CD4-positive, alpha-beta T cell treated with Interleukin-15 for 4 hours (primary cell): Measurements from ENCODE around the gene FECH.
A peak's percentile ranks its signal among the peaks of the same experiment; 100 is the strongest.

Source experiments
- DNase-seq: peaks from one replicate; pipeline ENCODE4 v3.0.0-alpha.2; 2020; ENCODE audit warnings: low spot score

FECH gene

GRCh38 chr18:57581301-57581934, 5.1 kb downstream of the FECH start:
- no peak for DNase-seq

DNA sequence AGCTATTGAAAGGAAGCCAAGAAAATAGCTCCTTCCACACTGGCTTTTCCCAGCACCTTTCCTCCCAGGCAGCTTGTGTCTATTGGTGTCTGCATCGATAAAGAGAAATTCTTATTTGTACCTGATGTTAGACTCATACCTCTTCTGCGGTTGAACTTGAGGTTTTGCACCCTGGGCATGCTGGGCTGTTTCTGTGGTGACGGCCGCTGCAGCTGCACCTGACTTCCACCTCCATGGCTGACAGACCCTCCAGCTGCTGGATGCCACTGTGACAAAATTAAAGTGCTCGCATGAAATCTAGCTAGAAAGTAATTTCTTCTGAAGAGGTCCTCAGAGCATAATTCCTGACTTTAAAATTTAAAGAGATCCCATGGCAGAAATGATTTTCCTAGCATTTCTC, 6.6 kb downstream of the FECH start:
- no peak for DNase-seq

DNA sequence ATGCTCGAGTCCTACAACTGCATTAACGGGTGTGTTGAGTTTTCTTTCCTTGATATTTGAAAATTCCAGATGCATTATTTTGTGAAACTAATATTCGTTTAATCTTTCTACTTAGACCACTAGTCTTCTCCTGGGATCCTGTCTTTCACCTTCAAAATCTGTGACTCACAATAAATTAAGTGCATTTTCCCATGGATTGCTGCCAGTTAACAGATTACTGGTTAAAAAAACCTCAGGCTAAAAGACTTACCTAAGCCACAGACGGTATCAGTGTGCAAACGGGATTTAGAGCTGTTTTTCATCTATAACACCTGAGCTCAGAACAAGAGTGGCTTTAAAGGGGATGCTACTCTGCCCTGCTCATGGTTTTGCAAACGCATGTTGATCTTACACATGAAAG, 10.2 kb downstream of the FECH start:
- no peak for DNase-seq

GRCh38 chr18:57575542-57575941, 11.0 kb downstream of the FECH start:
- no peak for DNase-seq

DNA sequence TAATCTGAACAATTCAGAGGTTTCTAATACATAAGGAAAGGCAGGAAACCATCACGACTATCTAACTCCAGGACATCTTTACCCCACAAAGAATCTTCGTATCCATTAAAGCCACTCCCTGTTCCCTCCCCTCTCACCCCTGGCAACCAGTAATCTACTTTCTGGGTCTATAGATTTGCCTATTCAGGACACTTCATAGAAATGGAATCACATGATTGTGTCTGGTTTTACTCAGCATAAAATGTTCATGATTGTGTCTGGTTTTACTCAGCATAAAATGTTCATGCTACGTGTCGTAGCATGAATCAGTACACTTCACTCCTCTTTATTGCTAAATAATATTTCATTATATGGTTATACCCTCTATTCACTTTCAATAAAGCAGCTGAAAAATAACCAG, 11.6 kb downstream of the FECH start:
- DNase-seq = no peak

DNA sequence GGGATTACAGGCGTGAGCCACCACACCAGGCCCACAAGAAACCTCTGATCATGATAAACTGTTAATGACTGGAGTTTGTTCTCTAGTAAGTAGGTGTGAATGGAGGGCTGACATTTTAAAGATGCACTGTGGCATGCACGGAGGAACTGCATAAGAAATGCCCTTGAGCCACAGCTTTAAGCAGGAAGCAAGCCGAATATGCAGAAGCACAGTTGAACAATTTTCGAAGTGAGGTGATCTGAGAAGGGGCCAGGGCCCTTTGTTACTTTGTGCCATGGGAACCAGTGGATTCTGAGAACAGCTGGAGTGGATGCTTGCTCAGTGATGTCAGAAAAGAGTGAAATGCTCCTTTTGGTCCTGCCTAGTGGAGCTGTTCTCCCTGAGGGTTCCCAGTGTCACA, 16.3 kb downstream of the FECH start:
- no peak for DNase-seq

GRCh38 chr18:57569133-57569532, 17.4 kb downstream of the FECH start:
- no peak for DNase-seq

GRCh38 chr18:57561728-57562423, 24.6 kb downstream of the FECH start:
- DNase-seq = peak; percentile 51

DNA sequence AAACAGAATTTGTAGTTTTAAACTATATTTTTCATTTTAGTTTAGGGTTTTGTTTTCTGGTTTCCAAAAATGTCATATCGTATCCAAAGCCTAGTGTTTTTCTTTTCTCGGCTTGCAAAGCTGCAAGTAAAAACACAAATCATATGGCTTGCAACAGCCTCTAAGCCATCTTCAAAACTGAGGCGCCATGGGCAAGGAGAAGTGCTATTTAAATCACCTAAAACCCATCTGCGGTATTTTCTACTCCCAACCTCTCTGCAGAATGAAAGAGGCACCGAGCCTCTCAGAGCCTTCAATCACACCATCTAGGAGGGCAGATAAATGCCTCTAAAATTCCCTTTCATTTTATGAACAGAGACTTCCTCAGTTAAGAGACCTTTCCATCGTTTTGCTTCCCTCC, 25.2 kb downstream of the FECH start:
- no peak for DNase-seq

DNA sequence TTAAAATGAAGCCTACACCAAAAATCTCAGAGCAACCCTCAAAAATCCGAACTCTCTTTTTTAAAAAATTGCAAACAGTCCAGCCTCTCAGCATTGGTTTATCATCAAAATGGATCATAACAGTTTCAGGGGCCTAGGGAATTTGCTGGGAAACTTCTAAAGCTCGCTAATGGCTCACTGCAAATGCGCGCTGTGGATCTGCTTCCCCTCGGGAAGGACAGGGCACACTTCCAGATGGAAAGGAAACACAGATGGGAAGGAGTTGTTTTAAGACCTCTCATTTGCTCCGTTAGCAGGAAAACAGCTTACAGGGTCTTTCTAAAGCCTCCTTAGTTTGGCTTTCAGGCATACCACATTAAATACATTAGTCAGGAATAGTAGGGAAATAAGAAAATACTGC, 27.2 kb downstream of the FECH start:
- no peak for DNase-seq

DNA sequence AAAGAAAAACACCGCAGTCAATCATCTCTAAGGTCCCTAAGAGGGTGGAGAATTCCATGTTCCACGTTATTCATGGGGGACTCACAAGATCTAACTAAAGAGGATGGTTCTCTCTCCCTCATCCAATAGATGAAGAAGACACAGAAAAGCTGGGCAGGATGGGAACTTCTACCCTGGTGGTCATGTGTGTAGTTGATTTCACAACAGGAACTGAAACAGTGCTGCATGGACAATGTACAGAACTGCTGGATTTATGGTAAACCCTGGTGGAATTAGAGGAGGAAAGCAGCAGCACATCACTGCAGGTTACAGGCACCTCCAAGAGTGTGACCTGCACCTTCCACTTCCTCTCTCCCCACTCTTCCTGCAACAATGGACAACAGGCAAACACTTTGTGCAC, 31.4 kb downstream of the FECH start:
- DNase-seq = no peak

DNA sequence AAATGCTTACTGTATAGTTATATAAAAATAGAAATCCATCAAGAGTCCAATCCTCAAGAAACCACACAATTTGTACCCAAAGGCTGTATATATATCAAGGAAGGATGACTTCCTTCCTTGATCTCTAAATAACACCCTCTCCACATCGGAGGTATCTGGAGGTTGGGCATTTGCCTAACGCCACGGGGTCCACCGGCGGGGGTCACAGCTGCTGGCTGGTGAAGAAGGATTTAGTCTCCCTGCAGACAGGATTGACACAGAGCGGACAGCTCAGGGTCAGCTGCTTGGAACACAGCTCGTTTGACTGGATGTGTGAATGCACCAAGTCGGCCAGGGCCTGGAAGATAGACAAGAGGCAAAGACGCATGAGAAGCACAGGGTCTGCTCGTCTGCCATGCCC, 36.0 kb downstream of the FECH start:
- DNase-seq = no peak

DNA sequence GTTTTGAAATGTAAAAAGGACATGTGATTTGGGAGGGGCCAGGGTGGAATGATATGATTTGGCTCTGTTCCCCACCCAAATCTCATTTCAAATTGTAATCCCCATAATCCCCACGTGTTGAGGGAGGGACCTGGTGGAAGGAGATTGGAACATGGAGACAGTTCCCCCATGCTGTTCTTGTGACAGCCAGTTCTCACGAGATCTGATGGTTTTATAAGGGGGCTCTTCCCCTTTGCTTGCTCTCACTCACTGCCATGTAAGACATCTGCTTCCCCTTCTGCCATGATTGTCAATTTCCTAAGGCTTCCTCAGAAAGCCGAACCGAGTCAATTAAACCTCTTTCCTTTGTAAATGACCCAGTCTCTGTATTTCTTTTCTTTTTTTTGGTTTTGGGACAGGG, 39.2 kb downstream of the FECH start:
- no peak for DNase-seq

- DNase-seq = no peak
These were observed 41.4 kb downstream of the FECH start for GRCh38 chr18:57544936-57545660.

- no peak for DNase-seq
These were observed 42.9 kb downstream of the FECH start for GRCh38 chr18:57543560-57543959.

GRCh38 chr18:57542812-57543427, 43.6 kb downstream of the FECH start:
- DNase-seq = no peak

GRCh38 chr18:57542126-57542525, 44.4 kb downstream of the FECH start:
- no peak for DNase-seq

- DNase-seq = no peak
These were observed 46.8 kb downstream of the FECH start for GRCh38 chr18:57539702-57540101.

DNA sequence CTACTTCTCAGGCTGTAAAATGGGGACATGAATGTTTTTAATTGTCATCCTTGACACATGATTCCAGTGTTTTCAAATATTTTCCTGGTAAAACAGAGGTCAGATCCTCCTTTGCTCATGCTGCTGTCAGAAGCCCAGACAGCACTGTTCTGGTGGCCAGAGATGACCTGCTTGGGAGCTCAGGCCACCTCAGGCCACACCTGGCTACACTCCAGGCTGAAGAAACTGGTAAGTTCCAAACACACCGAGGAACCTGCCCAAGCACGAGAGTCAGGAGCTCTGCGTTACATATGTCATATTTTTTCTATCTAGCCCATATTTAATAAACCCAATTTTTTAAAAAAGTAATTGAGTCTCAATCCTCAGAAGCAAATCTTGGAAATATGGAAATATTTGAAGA, 47.9 kb downstream of the FECH start:
- DNase-seq = no peak

GRCh38 chr18:57534511-57534909, 52.0 kb downstream of the FECH start:
- DNase-seq = no peak

DNA sequence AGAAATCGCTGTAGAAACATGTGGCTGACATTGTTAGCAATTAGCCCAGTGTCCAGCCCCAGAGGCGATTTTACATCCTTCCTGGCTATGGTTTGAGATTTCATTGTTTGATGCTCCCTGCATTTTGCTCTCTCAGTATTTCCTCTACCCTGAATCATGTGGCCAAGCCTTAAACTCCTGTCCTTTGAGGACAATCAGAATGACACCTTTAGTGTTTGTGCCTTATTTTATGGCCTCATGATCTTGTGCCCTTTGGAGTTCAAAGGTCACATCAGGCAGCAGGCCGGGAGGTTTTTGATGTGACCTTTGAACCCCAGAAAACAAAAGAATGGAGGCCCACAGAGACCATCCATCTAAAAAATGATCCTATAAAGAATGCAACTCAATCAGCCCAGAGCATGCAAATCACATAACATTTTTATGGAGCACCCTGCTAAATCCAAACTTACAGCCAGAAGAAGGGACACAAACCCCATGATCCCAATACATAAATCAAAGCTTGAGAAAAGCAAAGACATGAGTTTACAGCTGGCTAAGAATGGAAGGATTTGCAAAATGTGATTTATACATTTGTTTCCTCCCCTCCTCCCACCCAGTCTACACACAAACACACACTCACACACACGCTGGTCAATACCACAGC, 52.5 kb downstream of the FECH start:
- no peak for DNase-seq
